ENCODE data around the gene KCNB1. TPM values are rescaled to one million over a fixed set of nuclear protein-coding genes. Genes with fewer than 3 reads are reported as not detected.

Gene KCNB1
- total RNA-seq = 0.12 and 0.22 TPM in 2 replicates

- intact Hi-C loops (cut with micrococcal nuclease) = loop anchor here (1.0 kb wide), 1 partner anchor 112 kb away; no protein-coding TSS in a partner anchor
Measured at GRCh38 chr20:49482621-49483017, at the start of gene KCNB1. TSS of gene KCNB1 (minus strand) at chr20:49482668. CDS start at chr20:49482480, 188 bp downstream.

DNA sequence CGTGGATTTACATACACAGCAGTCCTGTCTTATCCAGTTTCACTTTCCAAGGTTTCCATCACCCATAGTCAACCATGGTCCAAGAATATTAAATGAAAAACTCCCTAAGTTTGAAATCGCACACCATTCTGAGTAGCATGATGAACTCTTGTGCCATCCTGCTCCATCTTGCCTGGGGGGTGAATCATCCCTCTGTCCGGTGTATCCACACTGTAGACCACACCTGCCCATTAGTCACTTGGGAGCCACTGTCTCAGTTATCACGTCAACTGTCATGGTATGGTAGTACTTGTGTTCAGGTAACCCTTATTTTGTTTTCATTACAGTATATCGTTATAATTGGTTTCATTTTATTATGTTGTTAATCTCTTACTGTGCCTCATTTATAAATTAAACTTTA, 47.0 kb upstream of the KCNB1 start:
- intact Hi-C loops (cut with micrococcal nuclease) = no loop called here

DNA sequence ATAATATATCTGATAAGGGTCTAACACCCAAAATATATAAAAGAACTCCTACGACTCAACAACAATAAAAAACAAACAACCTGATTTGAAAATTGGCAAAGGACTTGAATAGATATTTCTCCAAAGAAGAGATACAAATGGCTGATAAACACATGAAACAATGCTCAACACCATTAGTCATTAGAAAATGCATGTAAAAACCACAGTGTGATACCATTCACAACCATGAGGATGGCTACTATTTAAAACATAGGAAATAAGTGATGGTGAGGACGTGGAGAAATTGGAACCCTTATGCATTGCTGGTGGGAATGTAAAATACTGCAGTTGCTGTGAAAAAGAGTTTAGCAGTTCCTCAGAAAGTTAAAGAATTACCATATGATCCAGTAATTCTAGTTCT, 44.1 kb upstream of the KCNB1 start:
- intact Hi-C loops (cut with micrococcal nuclease) = no loop called here

DNA sequence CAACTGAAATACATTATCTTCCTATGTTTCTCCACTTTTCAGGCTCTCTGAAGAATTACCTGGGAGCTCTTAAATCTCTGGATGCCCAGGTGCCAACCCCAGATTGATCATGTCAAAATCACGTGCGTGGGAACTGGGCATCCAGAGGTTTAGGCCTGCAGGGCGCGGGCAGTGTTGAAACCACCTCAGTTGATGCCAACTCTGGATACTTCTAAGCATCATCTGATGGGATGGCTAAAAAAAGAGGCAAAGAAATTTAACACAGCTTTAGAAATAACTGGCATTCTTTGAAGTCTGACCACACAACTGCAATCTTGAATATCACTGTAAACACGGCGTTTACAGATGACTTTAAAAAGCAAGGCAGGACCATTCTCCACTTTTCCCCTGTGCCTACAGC, 43.6 kb upstream of the KCNB1 start:
- intact Hi-C loops (cut with micrococcal nuclease) = no loop called here

DNA sequence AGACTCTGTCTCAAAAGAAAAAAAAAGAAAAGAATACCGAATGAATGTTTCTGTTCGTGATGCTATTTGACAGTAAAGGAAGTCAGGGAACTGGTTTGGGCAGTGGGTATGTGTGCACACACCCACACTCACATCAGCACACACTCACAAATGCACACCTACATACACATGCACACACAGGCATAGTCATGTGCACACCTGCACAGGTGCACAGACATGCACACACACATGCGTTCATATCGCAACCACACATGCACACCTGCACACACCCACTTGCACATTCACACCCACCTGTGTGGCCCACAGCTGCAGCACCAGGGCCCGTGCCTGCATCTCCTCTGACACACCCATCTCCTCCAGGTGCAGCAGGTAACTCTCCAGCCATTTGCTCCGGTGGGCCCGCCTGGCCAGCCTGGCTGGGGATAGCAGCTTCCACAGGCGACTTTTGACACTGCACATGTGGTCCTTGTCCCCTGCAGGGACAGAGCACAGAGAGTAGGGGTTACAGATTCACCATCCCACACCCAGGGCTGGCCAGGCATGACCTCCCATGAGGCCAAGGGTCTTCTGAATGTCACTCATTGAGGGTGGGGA, 41.4 kb upstream of the KCNB1 start:
- intact Hi-C loops (cut with micrococcal nuclease) = no loop called here

DNA sequence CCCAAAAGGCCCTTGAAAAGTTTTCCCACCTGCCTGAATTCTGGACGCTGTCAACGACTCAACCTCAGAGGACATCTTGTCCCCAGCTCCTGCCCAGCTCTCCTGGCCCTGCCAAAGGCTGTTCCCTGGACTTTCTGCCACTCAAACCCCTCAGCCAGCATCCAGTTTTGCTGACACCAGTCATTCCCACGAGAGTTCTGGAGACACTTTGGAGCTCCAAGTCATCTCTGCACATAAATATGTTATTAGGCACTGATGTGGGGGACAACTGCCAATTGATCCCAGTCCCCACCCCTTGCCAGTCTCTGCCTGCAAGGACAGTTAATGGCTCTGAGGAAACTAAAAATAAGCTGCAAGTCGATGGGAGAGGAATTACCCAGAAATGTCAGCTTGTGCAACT, 38.9 kb upstream of the KCNB1 start:
- intact Hi-C loops (cut with micrococcal nuclease) = no loop called here

- intact Hi-C loops (cut with micrococcal nuclease) = no loop called here
Measured at GRCh38 chr20:49519777-49520359, 37.4 kb upstream of the KCNB1 start.

- intact Hi-C loops (cut with micrococcal nuclease) = no loop called here
Measured at GRCh38 chr20:49519212-49519712, 36.8 kb upstream of the KCNB1 start.

DNA sequence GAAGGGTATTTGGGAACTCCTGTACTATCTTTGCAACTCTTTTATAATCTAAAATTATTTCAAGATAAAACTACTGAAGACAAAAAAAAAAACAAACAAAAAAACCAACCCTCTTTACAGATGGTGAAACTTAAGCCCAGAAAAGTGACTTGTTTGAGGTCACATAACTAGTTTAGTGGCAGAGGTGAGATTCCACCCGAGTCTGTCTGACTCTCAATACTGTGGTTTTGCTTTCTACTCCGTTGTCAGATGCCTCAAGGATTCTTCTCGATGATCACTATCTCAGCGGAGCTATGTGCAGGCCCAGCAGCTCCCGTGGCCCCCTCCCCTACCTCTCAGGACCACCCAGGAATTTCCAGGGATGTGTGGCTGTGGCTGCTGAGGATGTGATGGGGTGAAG, 36.1 kb upstream of the KCNB1 start:
- intact Hi-C loops (cut with micrococcal nuclease) = no loop called here

- intact Hi-C loops (cut with micrococcal nuclease) = no loop called here
Measured at GRCh38 chr20:49517805-49518100, 35.3 kb upstream of the KCNB1 start.

- intact Hi-C loops (cut with micrococcal nuclease) = no loop called here
Measured at GRCh38 chr20:49516916-49517804, 34.7 kb upstream of the KCNB1 start.

GRCh38 chr20:49515586-49515985, 33.1 kb upstream of the KCNB1 start:
- intact Hi-C loops (cut with micrococcal nuclease) = no loop called here

DNA sequence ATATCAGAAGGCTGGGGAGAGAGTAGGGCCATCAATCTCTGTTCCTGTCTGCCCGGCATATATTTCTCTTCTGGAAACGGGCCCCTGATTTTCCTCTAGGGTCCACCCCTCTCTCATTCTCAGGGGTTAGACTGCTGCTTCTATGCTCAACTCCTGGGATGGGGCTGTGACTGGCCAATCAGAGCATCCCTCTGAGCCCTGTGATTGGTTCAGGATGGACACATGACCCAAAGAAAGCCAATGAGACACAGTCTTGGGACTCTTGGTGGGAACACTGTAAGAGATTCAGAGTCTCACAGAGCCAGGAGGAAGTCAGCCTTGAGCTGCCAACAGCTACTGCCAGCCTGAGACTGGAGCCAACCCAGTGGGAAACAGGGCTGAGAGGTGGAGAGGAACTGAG, 31.0 kb upstream of the KCNB1 start:
- intact Hi-C loops (cut with micrococcal nuclease) = no loop called here

- intact Hi-C loops (cut with micrococcal nuclease) = no loop called here
Measured at GRCh38 chr20:49513009-49513408, 30.5 kb upstream of the KCNB1 start.

DNA sequence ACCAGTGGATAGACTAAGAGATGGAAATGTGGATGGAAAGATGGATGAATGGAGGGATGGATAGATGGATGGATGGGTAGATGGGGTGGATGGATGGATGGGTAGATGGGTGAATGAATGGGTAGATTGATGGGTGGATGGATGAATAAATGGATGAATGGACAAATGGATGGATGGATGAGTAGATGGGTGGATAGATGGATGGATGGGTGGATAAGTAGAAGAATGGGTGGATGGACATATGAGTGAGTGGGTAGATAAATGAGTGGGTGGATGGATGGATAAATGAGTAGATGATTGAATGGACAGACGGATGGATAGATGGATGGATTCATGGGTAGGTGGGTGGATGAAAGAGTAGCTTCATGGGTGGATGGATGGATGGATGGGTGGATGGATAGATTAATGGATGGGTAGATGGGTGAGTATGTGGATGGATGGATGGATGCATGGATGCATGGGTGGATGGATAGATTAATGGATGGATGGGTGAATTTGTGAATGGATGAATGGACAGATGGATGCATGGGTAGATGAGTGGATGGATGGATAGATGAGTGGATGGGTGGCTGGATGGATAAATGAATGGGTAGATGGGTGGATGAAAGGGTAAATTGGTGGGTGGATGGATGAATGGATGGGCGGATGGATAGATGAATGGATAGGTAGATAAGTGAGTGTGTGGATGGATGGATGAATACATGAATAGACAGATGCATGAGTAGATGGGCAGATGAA, 29.5 kb upstream of the KCNB1 start:
- intact Hi-C loops (cut with micrococcal nuclease) = no loop called here

GRCh38 chr20:49510562-49511122, 28.2 kb upstream of the KCNB1 start:
- intact Hi-C loops (cut with micrococcal nuclease) = no loop called here

- intact Hi-C loops (cut with micrococcal nuclease) = loop anchor here (1.0 kb wide), 2 partner anchors 24 to 174 kb away; no protein-coding TSS in a partner anchor
Measured at GRCh38 chr20:49508435-49509199, 26.1 kb upstream of the KCNB1 start.

- intact Hi-C loops (cut with micrococcal nuclease) = loop anchor here (1.0 kb wide), 2 partner anchors 24 to 174 kb away; no protein-coding TSS in a partner anchor
Measured at GRCh38 chr20:49507741-49508434, 25.4 kb upstream of the KCNB1 start.

GRCh38 chr20:49505518-49505917, 23.1 kb upstream of the KCNB1 start:
- intact Hi-C loops (cut with micrococcal nuclease) = no loop called here

DNA sequence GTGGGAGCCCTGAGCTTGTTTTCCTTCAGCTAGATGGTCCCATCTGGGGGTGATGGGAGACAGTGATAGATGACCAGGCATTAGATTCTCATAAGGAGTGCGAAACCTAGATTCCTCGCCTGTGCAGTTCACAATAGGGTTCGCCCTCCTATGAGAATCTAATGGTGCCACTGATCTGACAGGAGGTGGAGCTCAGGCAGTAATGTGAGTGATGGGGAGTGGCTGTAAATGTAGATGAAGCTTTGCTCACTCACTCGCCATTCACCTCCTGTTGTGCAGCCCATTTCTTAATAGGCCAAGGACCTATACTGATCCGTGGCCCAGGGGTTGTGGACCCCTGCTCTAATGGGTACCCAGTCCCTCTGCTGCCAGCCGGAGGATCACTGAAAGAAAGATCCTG, 20.7 kb upstream of the KCNB1 start:
- intact Hi-C loops (cut with micrococcal nuclease) = no loop called here

All from T-helper 1 cell treated with Interleukin-12 subunit alpha and Interleukin-12 subunit beta and Interleukin-4 antibody, amounts not matched to agents 30 ng/mL and 1 ng/mL, for 36 hours (primary cell).